ENCODE measurements around the gene ADGRL3.

Gene ADGRL3

GRCh38 chr4:61958591-61958990 lies 758.5 kb downstream of the ADGRL3 start:
- no peak for TF ChIP-seq CTCF (IDR thresholded peaks at IDR 0.05)

- TF ChIP-seq CTCF (IDR thresholded peaks at IDR 0.05) = no peak
These were observed 759.0 kb downstream of the ADGRL3 start for GRCh38 chr4:61959087-61959486.

GRCh38 chr4:61984260-61984909 lies 784.3 kb downstream of the ADGRL3 start:
- no peak for TF ChIP-seq CTCF (IDR thresholded peaks at IDR 0.05)

- no peak for TF ChIP-seq CTCF (IDR thresholded peaks at IDR 0.05)
These were observed 785.3 kb downstream of the ADGRL3 start for GRCh38 chr4:61985426-61985825.

GRCh38 chr4:61992351-61992750 lies 792.2 kb downstream of the ADGRL3 start:
- TF ChIP-seq CTCF (IDR thresholded peaks at IDR 0.05) = no peak

- TF ChIP-seq CTCF (IDR thresholded peaks at IDR 0.05) = no peak
These were observed 793.9 kb downstream of the ADGRL3 start for GRCh38 chr4:61994036-61994435.

GRCh38 chr4:61995717-61996340 lies 795.7 kb downstream of the ADGRL3 start:
- TF ChIP-seq CTCF (IDR thresholded peaks at IDR 0.05) = no peak

All from LNCAP (cell line).